Forelimb muscle (tissue), 1 donor: ENCODE data around the gene ETFDH. TPM values are rescaled to one million over a fixed set of nuclear protein-coding genes. Genes with fewer than 3 reads are reported as not detected.
A peak's percentile ranks its signal among the peaks of the same experiment; 100 is the strongest.
"Not testable (repeated sequence)": the region's sequence is repeated elsewhere in the genome, so short reads cannot be mapped to it uniquely, and the experiment has no call there.

Experiments
- DNase-seq: peaks from one replicate; pipeline ENCODE4 v3.0.0-alpha.2; 2013; ENCODE audit warnings: low read depth
- polyA plus RNA-seq: library from polyadenylated mRNA; unstranded; fragments of 120-200 nt; gene quantifications from one replicate; pipeline ENCODE4 v1.2.1, GENCODE V29; 2013; ENCODE audit not compliant: insufficient read length

The ETFDH gene
- polyA plus RNA-seq, 1 donor, result 21.5 TPM

GRCh38 chr4:158678767-158679166 lies 6.7 kb downstream of the ETFDH start:
- DNase-seq, result no peak

- no peak for DNase-seq
Observed at GRCh38 chr4:158681629-158682028, 9.5 kb downstream of the ETFDH start.

GRCh38 chr4:158682066-158682465 lies 10.0 kb downstream of the ETFDH start:
- DNase-seq, result no peak

- no peak for DNase-seq
Observed at GRCh38 chr4:158688813-158689212, 16.7 kb downstream of the ETFDH start.

GRCh38 chr4:158704274-158704673 lies 32.2 kb downstream of the ETFDH start:
- no peak for DNase-seq

GRCh38 chr4:158710814-158711213 lies 38.7 kb downstream of the ETFDH start:
- DNase-seq, result no peak

- DNase-seq, result not testable (repeated sequence)
Observed at GRCh38 chr4:158712622-158713021, 40.5 kb downstream of the ETFDH start.

GRCh38 chr4:158714937-158715336 lies 42.8 kb downstream of the ETFDH start:
- DNase-seq, result no peak

- DNase-seq, result no peak
Observed at GRCh38 chr4:158715802-158716201, 43.7 kb downstream of the ETFDH start.

GRCh38 chr4:158721680-158722079 lies 49.6 kb downstream of the ETFDH start:
- DNase-seq, result no peak

GRCh38 chr4:158722291-158722916 lies 50.3 kb downstream of the ETFDH start:
- DNase-seq, result peak; percentile 5

- peak; percentile 40 for DNase-seq
Observed at GRCh38 chr4:158722917-158723793, 51.1 kb downstream of the ETFDH start, which contains the start of gene PPID. Gene PPID (minus strand): TSS chr4:158723396. CDS start chr4:158723288, 108 bp downstream.

GRCh38 chr4:158724637-158725036 lies 52.5 kb downstream of the ETFDH start:
- no peak for DNase-seq

- no peak for DNase-seq
Observed at GRCh38 chr4:158726633-158727032, 54.5 kb downstream of the ETFDH start.

GRCh38 chr4:158728236-158728635 lies 56.1 kb downstream of the ETFDH start:
- DNase-seq, result no peak

GRCh38 chr4:158729716-158730559 lies 57.8 kb downstream of the ETFDH start:
- DNase-seq, result no peak

GRCh38 chr4:158738866-158739265 lies 66.8 kb downstream of the ETFDH start:
- no peak for DNase-seq

- no peak for DNase-seq
Observed at GRCh38 chr4:158739600-158739999, 67.5 kb downstream of the ETFDH start.

GRCh38 chr4:158741326-158742021 lies 69.4 kb downstream of the ETFDH start:
- no peak for DNase-seq

- DNase-seq, result not testable (repeated sequence)
Observed at GRCh38 chr4:158746537-158746936, 74.4 kb downstream of the ETFDH start.

GRCh38 chr4:158750379-158750778 lies 78.3 kb downstream of the ETFDH start:
- DNase-seq, result no peak
